ENCODE data around the gene PPP2CA.

GRCh38 chr5:134188092-134188491 is 37.8 kb downstream of the PPP2CA start:
- TF ChIP-seq REST (IDR thresholded peaks at IDR 0.05; ENCODE audit: insufficient read depth in 1 of 2, low read depth in 2 of 2, low read length in 1 of 2) (no peak), CTCF (IDR thresholded peaks at IDR 0.05) (no peak), POLR2AphosphoS5 (IDR thresholded peaks at IDR 0.05; ENCODE audit: low read depth, low read length) (no peak), TCF7L2 (IDR thresholded peaks at IDR 0.05; ENCODE audit: low read depth, low read length) (no peak), SIN3A (IDR thresholded peaks at IDR 0.05; ENCODE audit: borderline replicate concordance, insufficient read depth, low read depth, low read length) (no peak)
